Endothelial cell (in vitro differentiated cells): ENCODE results near the gene TKT. TPM values are rescaled to one million over a fixed set of nuclear protein-coding genes. Genes with fewer than 3 reads are reported as not detected.

Source experiments
- DNase-seq: peaks from one replicate; pipeline ENCODE4 v3.0.0; 2021; ENCODE audit warnings: low spot score
- H3K27ac Mint-ChIP-seq: one replicate; pipeline ENCODE4 v1.8.0; 2021; ENCODE audit warnings: mixed read lengths, inconsistent platforms; ENCODE audit not compliant: unreplicated experiment
- H3K27me3 Mint-ChIP-seq: one replicate; pipeline ENCODE4 v1.8.0; 2021; ENCODE audit warnings: mild to moderate bottlenecking, moderate library complexity, mixed read lengths, inconsistent platforms; ENCODE audit not compliant: unreplicated experiment
- H3K36me3 Mint-ChIP-seq: one replicate; pipeline ENCODE4 v1.8.0; 2021; ENCODE audit warnings: mild to moderate bottlenecking, low read depth, mixed read lengths, inconsistent platforms; ENCODE audit not compliant: unreplicated experiment
- H3K4me1 Mint-ChIP-seq: one replicate; pipeline ENCODE4 v1.8.0; 2021; ENCODE audit warnings: mild to moderate bottlenecking, mixed read lengths, inconsistent platforms; ENCODE audit not compliant: unreplicated experiment
- H3K4me3 Mint-ChIP-seq: one replicate; pipeline ENCODE4 v1.8.0; 2021; ENCODE audit warnings: mild to moderate bottlenecking, mixed read lengths, inconsistent platforms; ENCODE audit not compliant: unreplicated experiment
- H3K9me3 Mint-ChIP-seq: one replicate; pipeline ENCODE4 v1.8.0; 2021; ENCODE audit warnings: mixed read lengths, inconsistent platforms; ENCODE audit not compliant: unreplicated experiment
- CTCF ChIP-seq: fragments of 200-600 bp; sonication (generic); IDR thresholded peaks from one replicate; pipeline ENCODE4 v1.5.0; 2021; ENCODE audit warnings: antibody characterized with exemption; ENCODE audit not compliant: unreplicated experiment
- total RNA-seq: library from RNA; stranded (reverse); fragmentation: NEBNext Ultra II Directional; extraction: Animal tissue kit (Norgen Biotek cat#: 25700); gene quantifications from one replicate; pipeline ENCODE4 v1.2.1, GENCODE V29; 2021; ENCODE audit not compliant: unreplicated experiment

TKT gene
- total RNA-seq, 1 donor from 2014 or later, result 305 TPM

GRCh38 chr3:53224536-53224935 lies 31.3 kb downstream of the TKT start:
- no peak for TF ChIP-seq CTCF
- H3K4me3 Mint-ChIP-seq, result no peak overlapping the region
- DNase-seq, result no peak
- H3K4me1 Mint-ChIP-seq, result no peaks in the 10 kb centered on the region
- H3K9me3 Mint-ChIP-seq, result no peaks in the 10 kb centered on the region
- peaks cover 34% of the 10 kb centered on the region for H3K36me3 Mint-ChIP-seq
- H3K27me3 Mint-ChIP-seq, result peaks cover 3% of the 10 kb centered on the region
- no peak overlapping the region for H3K27ac Mint-ChIP-seq

- Mint-ChIP-seq H3K27me3 (peaks cover 3% of the 10 kb centered on the region), H3K4me1 (no peaks in the 10 kb centered on the region), H3K4me3 (no peak overlapping the region), H3K36me3 (peaks cover 30% of the 10 kb centered on the region), H3K9me3 (no peaks in the 10 kb centered on the region), H3K27ac (no peak overlapping the region)
- no peak for DNase-seq
- TF ChIP-seq CTCF, result no peak
Measured at GRCh38 chr3:53224026-53224425, 31.8 kb downstream of the TKT start.

- no peak overlapping the region for H3K27ac Mint-ChIP-seq
- peaks cover 30% of the 10 kb centered on the region for H3K36me3 Mint-ChIP-seq
- H3K9me3 Mint-ChIP-seq, result no peaks in the 10 kb centered on the region
- H3K4me1 Mint-ChIP-seq, result no peaks in the 10 kb centered on the region
- H3K27me3 Mint-ChIP-seq, result peaks cover 3% of the 10 kb centered on the region
- H3K4me3 Mint-ChIP-seq, result no peak overlapping the region
- no peak for TF ChIP-seq CTCF
- no peak for DNase-seq
Measured at GRCh38 chr3:53223541-53223966, 32.3 kb downstream of the TKT start.

- Mint-ChIP-seq H3K27me3 (peaks cover 3% of the 10 kb centered on the region), H3K4me1 (peaks cover 1% of the 10 kb centered on the region), H3K27ac (no peak overlapping the region), H3K9me3 (no peaks in the 10 kb centered on the region), H3K36me3 (peaks cover 28% of the 10 kb centered on the region), H3K4me3 (no peak overlapping the region)
- TF ChIP-seq CTCF, result no peak
- no peak for DNase-seq
Measured at GRCh38 chr3:53223025-53223424, 32.8 kb downstream of the TKT start.

GRCh38 chr3:53222183-53222901 lies 33.5 kb downstream of the TKT start:
- Mint-ChIP-seq H3K9me3 (no peaks in the 10 kb centered on the region), H3K4me3 (peak overlapping the region; percentile 42), H3K27ac (peak overlapping the region; percentile 57), H3K27me3 (peaks cover 5% of the 10 kb centered on the region), H3K4me1 (peaks cover 3% of the 10 kb centered on the region), H3K36me3 (peaks cover 21% of the 10 kb centered on the region)
- no peak for DNase-seq
- TF ChIP-seq CTCF, result no peak
